Esophagus muscularis mucosa (tissue), 4 donors: ENCODE data around the gene ZNF185.

Experiments
- CTCF ChIP-seq, 3 experiments: fragments of 200-600 bp in 2 of 3; fragments of 450-650 bp in 1 of 3; sonication (generic) in 2 of 3; IDR thresholded peaks; one replicate each; pipeline ENCODE4 v1.5.1; 2017 to 2019; ENCODE audit warnings: antibody characterized with exemption in 3 of 3, mild to moderate bottlenecking in 2 of 3, moderate library complexity in 1 of 3
- EP300 ChIP-seq: sonication (generic); formaldehyde crosslinking; IDR thresholded peaks from one replicate; pipeline ENCODE4 v1.6.1; 2017; ENCODE audit warnings: antibody characterized with exemption
- POLR2A ChIP-seq: fragments of 450-650 bp; IDR thresholded peaks from one replicate; pipeline ENCODE4 v1.6.1; 2017; ENCODE audit warnings: antibody characterized with exemption, moderate library complexity, mild to moderate bottlenecking, low read depth
- POLR2AphosphoS5 ChIP-seq, 2 donors: sonication (generic); formaldehyde crosslinking; IDR thresholded peaks; one replicate each; pipeline ENCODE4 v1.6.1; 2017; ENCODE audit warnings: antibody characterized with exemption in 2 of 2

GRCh38 chrX:152932144-152932543, 34.3 kb downstream of the ZNF185 start:
- TF ChIP-seq POLR2A (no peak), CTCF (IDR thresholded peaks at IDR 0.05) (no peak), EP300 (no peak), POLR2AphosphoS5 (IDR thresholded peaks at IDR 0.05) (no peak)
